HG03354 (cell line): Measurements from ENCODE around the gene CTIF.

Source experiments
- ATAC-seq: cut with Tn5 transposase; IDR thresholded peaks from one replicate; pipeline ENCODE4 v1.9.1; 2021; ENCODE audit warnings: mild to moderate bottlenecking; ENCODE audit not compliant: unreplicated experiment, poor library complexity, severe bottlenecking

Gene CTIF

DNA sequence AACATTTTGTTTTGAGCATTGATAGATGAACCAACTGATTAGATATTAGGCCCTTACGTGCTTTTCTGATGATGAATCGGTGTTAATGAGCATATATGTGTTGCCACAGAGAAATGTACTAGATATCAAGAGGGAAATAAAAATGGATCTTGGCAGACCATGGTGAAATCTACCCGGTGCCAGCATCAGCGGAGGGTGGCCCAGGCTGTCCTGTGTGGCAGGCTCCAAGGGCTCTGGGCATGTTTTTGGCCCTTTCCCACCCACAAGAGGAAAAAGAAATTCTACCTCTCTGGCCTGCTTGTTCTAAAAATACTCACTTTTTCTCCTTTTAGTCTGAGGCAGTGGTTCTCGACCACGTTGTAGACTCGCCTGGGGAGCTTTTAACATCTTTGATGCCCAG is 154.2 kb downstream of the CTIF start:
- no peak for ATAC-seq

DNA sequence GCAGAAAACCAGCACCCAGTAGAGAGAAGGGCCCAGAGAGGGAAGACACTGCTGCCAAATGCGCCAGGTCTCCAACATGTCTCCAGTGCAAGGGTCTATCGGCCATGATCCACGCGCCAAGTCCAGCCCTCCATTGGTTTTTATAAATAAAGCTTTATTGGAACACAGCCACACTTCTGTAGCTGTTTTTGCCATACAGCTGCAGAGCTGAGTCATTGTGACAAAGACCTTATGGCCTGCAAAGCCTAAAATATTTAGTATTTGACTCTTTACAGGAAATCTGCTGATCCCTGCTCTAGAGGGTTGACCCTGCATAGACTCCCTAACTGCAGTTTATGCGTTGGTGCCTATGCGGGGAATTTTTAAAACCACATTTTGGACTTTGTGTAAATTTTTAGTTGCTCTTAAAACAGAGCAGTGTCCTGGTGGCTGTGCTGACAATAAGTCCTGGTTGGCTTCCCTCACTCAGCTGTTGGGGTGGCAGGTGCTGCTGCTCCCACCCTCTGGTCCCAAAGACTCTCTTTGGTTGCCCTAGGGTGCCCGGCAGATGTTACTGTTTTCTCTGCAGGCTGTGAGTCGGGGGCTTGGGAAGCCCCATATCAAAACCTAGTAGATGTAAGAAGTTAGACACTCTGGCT is 154.9 kb downstream of the CTIF start:
- ATAC-seq, result no peak

DNA sequence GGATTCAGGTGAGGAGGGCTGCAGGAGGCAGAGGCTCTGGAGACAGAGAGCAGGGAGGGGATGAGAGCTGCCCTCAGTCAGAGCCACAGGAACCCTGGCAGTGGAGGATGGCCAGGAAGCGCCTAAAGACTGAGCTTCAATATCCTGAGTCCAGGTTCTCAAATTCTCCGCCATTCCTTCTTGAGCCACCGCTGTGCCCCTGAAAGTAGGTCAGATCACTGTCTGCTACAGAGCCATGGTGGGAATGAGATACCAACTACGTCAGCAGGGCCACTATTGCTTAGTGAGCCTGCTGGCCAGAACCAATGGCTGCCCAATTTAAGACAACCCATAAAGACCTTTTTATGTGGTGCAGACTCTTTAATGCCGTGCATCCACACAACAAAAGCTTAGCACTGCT is 155.5 kb downstream of the CTIF start:
- ATAC-seq, result no peak

DNA sequence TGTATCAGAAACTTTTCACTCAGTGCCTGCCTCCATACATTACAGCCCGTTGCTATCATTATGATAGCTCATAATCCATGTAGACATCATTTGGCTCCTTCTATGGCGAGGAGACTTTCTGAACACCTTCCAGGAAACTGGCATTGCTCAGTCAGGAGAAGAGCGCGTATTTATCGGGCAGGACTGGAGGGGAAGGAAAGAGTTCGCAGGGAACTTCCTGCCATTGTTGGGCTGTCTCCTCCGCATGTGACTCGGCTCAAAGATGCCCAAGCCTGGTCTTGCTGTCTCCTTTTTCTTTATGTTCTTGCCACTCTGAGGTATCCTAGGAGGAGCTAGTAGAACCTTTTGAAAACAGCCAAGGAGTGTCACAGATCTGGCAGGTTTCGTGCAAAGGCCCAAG is 156.8 kb downstream of the CTIF start:
- ATAC-seq, result no peak

DNA sequence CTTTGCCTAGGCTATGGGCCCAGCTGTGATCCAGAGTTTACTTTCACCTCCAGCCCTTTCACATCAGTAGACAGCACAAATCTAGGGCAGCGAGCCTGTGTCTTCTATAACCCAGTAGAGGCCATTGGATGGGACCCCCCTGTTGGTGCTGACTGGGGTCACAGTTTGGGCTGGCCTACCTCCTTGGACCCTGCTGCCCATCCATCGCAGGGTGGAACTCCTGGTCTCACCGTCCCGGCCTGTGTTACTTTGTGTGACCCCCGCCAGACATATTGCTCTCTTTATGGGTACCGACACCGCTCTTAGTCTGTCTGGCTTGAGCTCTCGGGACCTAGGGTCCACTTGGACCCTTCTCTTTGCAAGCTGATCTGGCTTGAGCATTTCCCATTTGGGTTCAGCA is 157.4 kb downstream of the CTIF start:
- ATAC-seq, result no peak

DNA sequence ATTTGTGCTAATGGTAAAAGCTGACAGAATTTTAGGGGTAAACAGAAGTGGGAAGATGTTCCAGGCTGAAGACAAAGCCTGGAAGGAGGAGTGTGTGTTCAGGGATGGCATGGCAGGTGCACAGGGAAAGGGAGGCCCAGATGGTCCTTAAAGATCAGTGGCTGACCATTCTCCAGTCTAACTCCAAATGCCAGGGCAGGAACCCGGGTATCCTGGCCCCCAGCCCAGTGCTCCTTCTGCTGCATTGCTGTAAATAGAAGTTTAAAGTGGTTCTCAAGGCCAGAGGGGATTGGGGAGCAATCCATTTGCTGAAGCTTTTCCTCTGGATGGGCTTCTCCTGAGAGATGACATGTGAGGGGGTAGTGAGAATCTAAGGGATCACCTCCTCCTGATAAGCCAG is 158.6 kb downstream of the CTIF start:
- ATAC-seq, result no peak

DNA sequence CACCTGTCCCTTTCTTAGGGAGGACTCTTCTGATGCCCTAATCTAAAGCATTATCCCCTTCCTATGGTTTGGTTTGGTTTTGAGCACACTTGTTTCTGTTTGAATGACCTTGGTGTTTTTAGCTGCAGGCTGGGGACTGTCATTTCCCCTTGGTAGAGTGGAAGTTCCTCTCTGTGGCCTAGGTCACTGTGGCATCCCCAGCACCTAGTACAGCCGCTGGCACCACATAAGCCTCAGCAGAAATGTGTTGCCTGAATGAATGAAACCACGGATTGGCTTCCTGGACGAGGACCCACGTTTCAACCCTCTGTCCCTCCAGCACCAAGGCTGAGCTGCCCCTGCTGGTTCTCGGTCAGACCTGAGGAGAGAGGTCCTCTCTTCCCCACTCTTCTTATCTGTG is 159.9 kb downstream of the CTIF start:
- ATAC-seq, result no peak

DNA sequence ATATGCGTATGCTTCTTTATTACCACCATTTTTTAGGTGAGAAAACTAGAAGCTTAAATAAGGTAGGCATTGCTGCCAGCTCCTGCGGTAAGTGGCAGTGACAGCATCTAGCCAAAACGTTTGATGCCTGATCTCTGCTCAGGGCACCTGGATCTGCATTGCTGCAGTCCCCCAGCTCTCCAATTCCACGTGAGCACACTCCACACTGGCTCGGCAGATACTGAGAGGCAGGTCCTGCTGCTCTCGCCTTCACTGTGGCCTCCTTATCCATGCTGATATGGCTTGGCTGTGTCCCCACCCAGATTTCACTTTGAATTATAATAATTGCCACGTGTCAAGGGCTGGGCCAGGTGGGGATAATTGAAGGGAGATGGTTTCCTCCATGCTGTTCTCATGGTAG is 160.9 kb downstream of the CTIF start:
- no peak for ATAC-seq

DNA sequence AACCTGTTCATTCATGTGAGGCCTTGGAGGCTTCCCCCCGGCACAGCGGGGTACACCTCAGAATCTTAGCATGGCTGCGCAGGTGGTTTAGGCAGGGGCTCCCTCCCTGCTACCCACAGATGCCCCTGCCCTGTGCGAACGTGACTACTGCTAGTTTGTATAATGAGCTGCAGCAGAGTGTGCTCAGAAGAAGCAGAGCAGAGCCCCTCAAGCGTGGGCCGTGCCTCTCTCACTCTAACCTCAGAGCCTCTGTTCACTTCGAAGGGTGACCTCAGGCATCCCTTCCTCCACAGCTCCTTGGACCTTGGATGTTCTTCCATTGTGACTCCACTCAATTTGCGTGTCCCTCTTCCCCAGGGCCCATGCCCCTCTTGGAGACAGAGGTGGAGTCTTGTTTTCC is 161.6 kb downstream of the CTIF start:
- ATAC-seq, result no peak

DNA sequence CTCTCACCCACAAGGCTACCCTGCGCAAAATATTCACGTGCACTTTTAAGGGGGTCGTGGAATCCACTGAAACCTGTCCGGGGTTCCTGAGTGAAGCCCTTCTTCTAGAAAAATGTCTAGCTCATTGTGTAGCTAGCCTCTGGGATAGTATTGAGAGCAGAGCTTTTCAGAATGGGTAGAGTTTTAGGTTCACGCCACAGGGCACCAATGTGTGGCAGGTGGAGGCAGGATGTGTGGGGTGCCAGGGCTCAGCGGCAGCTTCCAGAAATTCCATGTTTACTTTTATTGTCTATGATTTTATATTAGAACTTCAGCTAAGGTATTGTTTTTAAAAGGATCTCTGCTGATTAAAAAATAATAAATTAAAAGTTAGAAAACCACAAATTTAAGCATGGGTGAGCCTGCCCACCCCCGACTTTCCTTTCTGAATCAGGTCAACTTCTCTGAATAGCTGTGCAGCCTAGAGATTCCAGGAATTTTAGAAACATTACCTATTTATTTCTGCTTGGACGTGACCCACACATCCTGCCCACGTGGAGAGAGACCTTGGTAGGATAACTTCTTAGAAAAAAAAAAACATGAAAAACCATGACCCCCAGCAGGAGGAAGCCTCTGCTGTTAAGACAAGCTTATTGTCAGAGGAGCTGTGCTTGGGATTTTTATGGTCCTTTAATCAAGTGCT is 163.7 kb downstream of the CTIF start:
- no peak for ATAC-seq

DNA sequence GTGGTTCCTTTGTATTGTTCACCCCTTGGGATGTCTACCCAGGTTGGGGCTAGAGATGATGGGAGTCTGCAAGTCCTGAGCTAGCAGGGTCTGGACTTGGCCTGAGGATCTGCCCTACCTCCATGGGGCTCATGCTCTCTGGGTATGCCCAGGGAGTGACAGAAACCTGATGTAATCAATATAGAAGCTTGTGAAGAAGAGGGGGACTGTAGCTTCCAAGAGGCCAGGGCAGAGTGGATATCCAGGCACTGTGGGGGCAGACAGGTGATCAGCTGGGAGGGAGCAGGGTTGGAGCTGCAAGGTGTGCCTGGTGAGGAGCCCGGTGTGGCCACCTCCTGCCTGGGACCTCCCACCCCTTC is 164.2 kb downstream of the CTIF start:
- no peak for ATAC-seq

DNA sequence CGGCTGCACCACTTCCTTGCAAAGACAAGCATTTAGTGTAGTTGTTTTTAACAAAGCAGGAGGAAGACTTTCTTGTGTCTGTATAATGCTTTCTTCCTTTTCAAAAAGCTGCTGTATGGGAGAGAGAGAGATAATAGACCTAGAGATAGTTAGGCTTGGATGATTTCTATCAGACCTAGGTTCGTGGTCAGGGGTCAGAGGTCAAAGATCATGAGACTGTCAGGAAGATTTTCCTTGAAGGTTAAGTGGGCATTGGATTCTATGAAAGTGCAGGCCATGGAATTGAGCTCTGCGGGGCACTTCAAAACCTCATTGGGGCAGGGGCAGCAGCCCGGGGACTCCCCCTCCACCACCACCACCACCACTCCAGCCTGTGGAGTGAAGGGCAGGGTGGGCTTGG is 164.6 kb downstream of the CTIF start:
- ATAC-seq, result no peak

DNA sequence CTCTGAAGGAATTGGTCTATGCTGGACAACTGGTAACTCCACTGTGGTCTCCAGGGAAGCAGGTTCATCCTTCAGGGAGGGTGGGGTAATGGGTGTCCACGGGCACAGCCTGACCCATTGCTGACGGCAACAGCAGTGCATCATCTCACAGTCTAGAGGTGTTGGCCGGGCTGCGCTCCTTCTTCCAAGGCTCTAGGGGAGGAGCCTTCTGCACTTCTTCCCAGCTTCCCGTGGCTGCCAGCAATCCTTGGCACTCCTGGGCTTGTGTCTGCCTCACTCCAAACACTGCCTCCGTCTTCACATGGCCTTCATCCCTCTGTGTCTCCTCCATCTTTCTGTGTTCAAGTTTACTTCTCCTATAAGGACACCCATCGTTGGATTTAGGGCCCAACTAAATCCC is 166.2 kb downstream of the CTIF start:
- no peak for ATAC-seq

DNA sequence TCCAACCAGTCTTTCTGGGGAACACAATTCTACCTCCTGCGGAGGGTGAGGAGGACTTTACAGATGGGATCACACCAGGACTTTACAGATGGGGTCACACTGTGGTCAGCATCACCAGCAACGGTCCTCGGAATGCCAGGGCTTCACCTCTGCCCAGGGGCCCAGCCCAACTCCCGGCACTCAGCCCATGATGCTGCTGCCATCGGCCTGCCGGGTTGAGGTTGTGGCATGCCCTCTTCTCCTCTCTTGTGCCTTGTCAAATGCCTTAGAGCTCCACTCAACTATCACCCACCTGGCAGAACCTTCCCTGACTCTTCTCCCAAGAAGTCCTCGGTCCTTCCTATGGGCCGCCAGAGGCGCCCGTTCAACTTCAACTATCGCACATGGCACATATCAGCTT is 166.7 kb downstream of the CTIF start:
- no peak for ATAC-seq

DNA sequence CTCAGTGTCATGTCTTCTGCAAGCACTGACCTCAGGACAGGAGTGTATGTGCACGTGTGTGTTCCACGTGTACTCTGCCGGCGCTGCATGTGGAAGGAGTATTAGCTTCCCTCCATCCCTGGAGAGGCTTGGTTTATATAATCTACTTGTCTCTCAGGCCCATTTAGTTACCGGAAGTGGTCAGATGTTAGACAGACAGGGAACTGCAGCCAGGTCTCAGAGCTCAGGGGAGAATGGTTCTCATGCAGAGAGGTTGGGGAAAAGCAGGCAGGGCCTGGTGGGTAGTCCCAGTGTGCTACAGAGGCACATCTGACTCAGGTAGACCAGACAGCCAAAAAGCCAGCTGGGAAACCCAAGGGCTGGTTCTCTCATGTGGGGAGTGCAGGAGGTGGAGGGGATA is 167.9 kb downstream of the CTIF start:
- ATAC-seq, result no peak

DNA sequence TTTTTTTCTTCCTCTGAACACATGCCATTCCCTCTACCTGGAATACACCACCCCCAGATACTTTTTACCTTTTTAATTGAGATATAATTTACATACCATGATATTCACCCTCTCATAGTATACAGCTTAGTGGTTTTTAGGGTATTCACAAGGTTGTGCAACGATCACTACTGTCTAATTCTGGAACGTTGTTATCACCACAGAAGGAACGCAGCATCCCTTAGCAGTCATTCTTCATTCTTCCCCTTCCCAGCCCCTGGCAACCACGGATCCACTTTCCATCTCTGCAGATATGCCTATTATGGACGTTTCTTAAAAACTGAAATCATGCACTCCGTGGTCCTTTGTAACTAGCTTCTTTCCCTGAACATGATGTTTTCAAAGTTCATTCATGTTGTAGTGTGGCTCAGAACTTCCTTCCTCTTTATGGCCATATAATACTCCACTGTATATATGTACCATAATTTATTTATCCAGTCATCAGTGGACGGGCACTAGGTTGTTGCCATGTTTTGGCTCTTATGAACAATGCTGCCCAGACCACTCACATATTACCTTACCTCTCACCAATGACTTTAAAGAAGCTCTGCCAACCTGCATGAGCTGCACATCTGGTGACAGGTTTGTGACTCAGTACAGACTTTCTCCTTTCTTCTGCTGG is 168.9 kb downstream of the CTIF start:
- ATAC-seq, result no peak

DNA sequence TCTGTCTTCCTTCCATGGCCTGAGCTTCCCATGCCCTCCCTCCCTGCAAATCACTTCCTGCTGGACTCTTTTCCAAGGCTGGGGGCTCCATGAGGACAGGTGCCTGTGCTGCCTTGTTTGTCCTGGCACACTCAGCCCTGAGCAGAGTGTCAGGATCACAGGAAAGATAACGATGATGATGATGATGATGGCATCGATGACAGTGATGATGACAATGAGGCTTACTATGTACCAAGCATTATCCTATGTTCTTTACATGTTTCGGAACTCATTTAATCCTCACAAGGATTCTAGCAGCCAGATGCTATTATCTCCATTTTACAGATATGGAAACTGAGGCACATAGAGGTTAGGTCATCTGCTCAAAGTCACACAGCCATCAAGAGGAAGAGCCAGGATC is 170.0 kb downstream of the CTIF start:
- ATAC-seq, result no peak

DNA sequence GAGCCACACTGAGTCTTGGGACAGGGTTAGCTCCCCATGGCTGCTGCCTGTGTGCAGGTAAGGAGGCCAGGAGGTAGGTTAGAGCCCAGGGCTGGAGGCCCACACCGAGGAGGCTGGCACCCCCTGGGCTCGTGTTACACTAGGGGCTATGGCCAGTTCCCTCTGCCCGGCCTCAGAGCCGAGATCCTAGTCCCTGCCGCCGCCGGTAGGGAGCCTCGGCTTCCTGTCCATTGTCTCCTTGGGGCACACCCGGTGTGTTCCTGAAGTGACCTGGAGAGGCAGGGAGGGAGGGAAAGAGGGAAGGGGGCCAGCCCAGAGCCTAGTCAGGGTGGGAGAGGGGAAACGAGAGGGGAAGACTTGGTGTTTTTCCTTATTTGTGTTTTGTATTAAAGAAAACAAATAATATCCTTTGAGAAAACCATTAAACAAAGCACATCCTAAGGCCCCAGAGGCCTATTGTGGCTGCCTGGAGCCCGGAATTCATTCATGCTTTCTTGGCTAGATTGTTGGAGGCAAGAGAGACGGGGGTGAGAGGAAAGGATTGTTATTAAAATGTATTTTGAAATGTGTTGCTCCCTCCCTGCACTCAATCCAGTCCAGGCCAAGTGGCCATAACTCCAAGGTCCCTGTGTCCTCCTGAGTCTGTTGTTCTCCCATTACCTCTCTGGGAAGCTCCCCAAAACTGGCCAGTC is 170.7 kb downstream of the CTIF start:
- no peak for ATAC-seq

DNA sequence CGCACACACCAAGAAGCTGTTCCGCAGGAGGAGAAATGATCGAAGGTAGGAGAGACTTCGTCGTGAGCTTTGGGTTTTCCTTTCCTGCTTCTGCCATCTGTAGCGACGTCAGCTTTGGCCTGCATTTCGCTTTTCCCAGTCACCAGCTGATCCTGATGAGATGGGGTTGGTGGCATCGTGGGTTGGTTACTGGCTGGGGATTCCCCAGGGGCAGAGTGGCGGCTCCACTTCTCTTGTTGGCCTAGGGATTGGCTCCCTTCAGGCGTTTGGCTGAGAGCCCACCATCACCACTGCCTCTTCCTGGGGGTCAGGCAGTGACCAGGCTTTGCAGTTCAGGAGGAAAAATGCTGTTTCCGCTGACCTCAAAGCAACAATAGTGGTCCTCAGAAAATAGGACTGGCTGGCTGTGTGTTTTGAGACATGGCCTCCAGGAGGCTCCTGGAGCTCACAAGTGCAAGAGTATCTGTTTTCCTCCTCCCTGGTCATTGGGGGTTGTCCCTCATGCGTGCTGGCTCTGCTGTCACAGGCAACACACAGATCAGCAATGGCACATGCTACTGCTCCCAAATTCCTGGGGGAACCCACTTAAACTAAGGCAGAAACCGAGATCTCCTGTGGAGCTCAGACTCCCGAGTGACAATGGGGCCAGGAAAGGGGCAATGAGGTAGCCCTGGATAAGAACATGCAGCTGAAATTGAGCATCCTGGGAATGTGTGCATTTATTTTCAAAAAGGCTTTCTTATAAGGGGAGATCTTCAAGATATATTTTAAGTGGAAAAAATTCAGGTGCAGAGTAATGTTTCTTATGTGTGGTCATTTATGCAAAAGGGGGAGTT is 173.0 kb downstream of the CTIF start:
- no peak for ATAC-seq

DNA sequence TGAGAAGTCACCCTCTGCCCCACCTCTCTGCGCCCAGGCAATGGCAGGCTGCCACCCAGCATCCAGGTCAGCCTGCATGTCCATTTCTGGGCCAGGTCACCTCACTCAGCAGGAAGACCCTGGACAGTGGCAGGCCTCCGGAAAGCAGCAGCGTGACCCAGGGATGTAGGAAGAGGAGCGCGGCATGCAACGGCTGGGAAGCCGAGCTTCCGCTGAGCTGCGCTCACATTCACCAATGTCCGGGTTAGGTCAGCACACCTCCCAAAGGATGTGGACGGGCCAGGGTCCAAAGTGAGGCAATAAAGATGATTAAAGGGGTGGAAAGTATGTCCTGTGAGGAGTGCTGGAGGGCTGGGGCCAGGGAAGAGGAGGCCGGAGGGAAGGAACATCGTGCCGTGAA is 174.5 kb downstream of the CTIF start:
- no peak for ATAC-seq
